CD8-positive, alpha-beta memory T cell (primary cell): ENCODE measurements around the gene OR2F2. TPM values are rescaled to one million over a fixed set of nuclear protein-coding genes. Genes with fewer than 3 reads are reported as not detected.

ENCODE experiments used
- CTCF ChIA-PET: fragments of 350-600 bp; sonication (Branson Sonifier 250); formaldehyde crosslinking; loops from one replicate; lab custom pipeline; 2021; ENCODE audit warnings: antibody characterized with exemption; lab: Charles Lee
- POLR2A ChIA-PET: fragments of 350-600 bp; sonication (Branson Sonifier 250); formaldehyde crosslinking; loops from one replicate; lab custom pipeline; 2021; ENCODE audit warnings: antibody characterized with exemption; lab: Charles Lee
- DNase-seq, 5 donors: peaks; one replicate each; pipeline versions ENCODE4 v3.0.0 to v3.0.0-alpha.2; 2020 to 2022; ENCODE audit warnings: mixed read lengths in 1 of 5
- H3K27ac ChIP-seq: one replicate; pipeline ENCODE4 v1.7.0; 2013; ENCODE audit warnings: low read depth, mild to moderate bottlenecking, low read length, moderate library complexity
- H3K27me3 ChIP-seq: 2 replicates; pipeline ENCODE4 v1.7.0; 2013; ENCODE audit warnings: low read length, mild to moderate bottlenecking; ENCODE audit not compliant: insufficient read depth, poor library complexity, severe bottlenecking
- H3K36me3 ChIP-seq: 2 replicates; pipeline ENCODE4 v1.7.0; 2013; ENCODE audit warnings: mild to moderate bottlenecking, low read length, moderate library complexity; ENCODE audit not compliant: insufficient read depth
- H3K4me1 ChIP-seq: 2 replicates; pipeline ENCODE4 v1.7.0; 2013; ENCODE audit warnings: mild to moderate bottlenecking, low read length, moderate library complexity; ENCODE audit not compliant: insufficient read depth
- H3K4me3 ChIP-seq: 2 replicates; pipeline ENCODE4 v1.7.0; 2013; ENCODE audit warnings: mild to moderate bottlenecking, low read length
- H3K9me3 ChIP-seq: 2 replicates; pipeline ENCODE4 v1.7.0; 2013; ENCODE audit warnings: mild to moderate bottlenecking, low read length
- H3K27ac Mint-ChIP-seq, 8 donors: one replicate each; pipeline ENCODE4 v1.8.0; 2020 to 2021; ENCODE audit warnings: mixed read lengths in 8 of 8, mild to moderate bottlenecking in 6 of 8, inconsistent platforms in 3 of 8, moderate library complexity in 3 of 8
- H3K27me3 Mint-ChIP-seq, 2 donors: one replicate each; pipeline ENCODE4 v1.8.0; 2020 to 2021; ENCODE audit warnings: mixed read lengths in 2 of 2, mild to moderate bottlenecking in 1 of 2, moderate library complexity in 1 of 2
- H3K36me3 Mint-ChIP-seq, 3 donors: one replicate each; pipeline ENCODE4 v1.8.0; 2020 to 2021; ENCODE audit warnings: mixed read lengths in 3 of 3, inconsistent platforms in 1 of 3, mild to moderate bottlenecking in 1 of 3
- H3K4me1 Mint-ChIP-seq, 3 donors: one replicate each; pipeline ENCODE4 v1.8.0; 2020 to 2021; ENCODE audit warnings: mixed read lengths in 3 of 3, inconsistent platforms in 1 of 3, mild to moderate bottlenecking in 1 of 3
- H3K4me3 Mint-ChIP-seq, 7 donors: one replicate each; pipeline ENCODE4 v1.8.0; 2020 to 2021; ENCODE audit warnings: mixed read lengths in 7 of 7, mild to moderate bottlenecking in 6 of 7, moderate library complexity in 4 of 7, inconsistent platforms in 2 of 7
- H3K9me3 Mint-ChIP-seq, 5 donors: one replicate each; pipeline ENCODE4 v1.8.0; 2020 to 2022; ENCODE audit warnings: mixed read lengths in 5 of 5, mild to moderate bottlenecking in 3 of 5, moderate library complexity in 2 of 5, inconsistent platforms in 1 of 5
- polyA plus RNA-seq: library from polyadenylated mRNA; unstranded; fragments of 300-500 nt; fragmentation: Illumina TruSeq; gene quantifications from one replicate; pipeline ENCODE4 v1.2.3, GENCODE V29; 2021
- total RNA-seq, 2 experiments: library from RNA; stranded (reverse); gene quantifications; one replicate each; pipeline ENCODE4 v1.2.3, GENCODE V29; 2021

The OR2F2 gene
- total and polyA plus RNA-seq, 3 experiments from 2014 or later = not detected

GRCh38 chr7:143906151-143906550 lies 28.9 kb upstream of the OR2F2 start:
- peaks cover 0 to 11% of the 10 kb centered on the region in 2 donors for H3K27me3 Mint-ChIP-seq
- Histone ChIP-seq H3K9me3 (no peaks in the 10 kb centered on the region), H3K4me3 (no peak overlapping the region), H3K27me3 (no peaks in the 10 kb centered on the region), H3K36me3 (no peaks in the 10 kb centered on the region), H3K27ac (no peak overlapping the region), H3K4me1 (peaks cover 12% of the 10 kb centered on the region)
- peaks cover 0 to 3% (median 0%) of the 10 kb centered on the region in 3 donors for H3K36me3 Mint-ChIP-seq
- peak overlapping the region in 1 of 7 donors; percentile 14 for H3K4me3 Mint-ChIP-seq
- POLR2A ChIA-PET = interaction anchor here (1.5 kb wide), 1 partner anchor 23 kb away, joined by 3 read pairs; no protein-coding TSS in a partner anchor
- H3K9me3 Mint-ChIP-seq = no peaks in the 10 kb centered on the region
- peaks cover 6 to 14% (median 10%) of the 10 kb centered on the region in 3 donors for H3K4me1 Mint-ChIP-seq
- H3K27ac Mint-ChIP-seq = no peak overlapping the region
- CTCF ChIA-PET = no interaction called here
- DNase-seq = no peak

GRCh38 chr7:143906895-143907294 lies 28.1 kb upstream of the OR2F2 start:
- ChIA-PET CTCF (no interaction called here), POLR2A (no interaction called here)
- Mint-ChIP-seq H3K36me3 (no peaks in the 10 kb centered on the region), H3K27ac (no peak overlapping the region), H3K27me3 (peaks cover 0 to 11% of the 10 kb centered on the region in 2 donors), H3K4me1 (peaks cover 2 to 8% (median 4%) of the 10 kb centered on the region in 3 donors), H3K4me3 (no peak overlapping the region), H3K9me3 (no peaks in the 10 kb centered on the region)
- Histone ChIP-seq H3K27ac (no peak overlapping the region), H3K9me3 (no peaks in the 10 kb centered on the region), H3K27me3 (no peaks in the 10 kb centered on the region), H3K4me3 (no peak overlapping the region), H3K4me1 (peaks cover 9% of the 10 kb centered on the region), H3K36me3 (no peaks in the 10 kb centered on the region)
- DNase-seq = no peak

- Mint-ChIP-seq H3K4me3 (no peak overlapping the region), H3K4me1 (no peaks in the 10 kb centered on the region), H3K9me3 (no peaks in the 10 kb centered on the region), H3K36me3 (no peaks in the 10 kb centered on the region), H3K27me3 (peaks cover 1 to 11% of the 10 kb centered on the region in 2 donors), H3K27ac (no peak overlapping the region)
- Histone ChIP-seq H3K27ac (no peak overlapping the region), H3K27me3 (no peaks in the 10 kb centered on the region), H3K4me1 (peaks cover 2% of the 10 kb centered on the region), H3K9me3 (no peaks in the 10 kb centered on the region), H3K36me3 (no peaks in the 10 kb centered on the region), H3K4me3 (no peak overlapping the region)
- CTCF ChIA-PET = no interaction called here
- no peak for DNase-seq
- POLR2A ChIA-PET = no interaction called here
Measured at GRCh38 chr7:143908120-143908519, 26.9 kb upstream of the OR2F2 start.

GRCh38 chr7:143909863-143910262 lies 25.2 kb upstream of the OR2F2 start:
- CTCF ChIA-PET = no interaction called here

GRCh38 chr7:143910473-143911248 lies 24.4 kb upstream of the OR2F2 start:
- Mint-ChIP-seq H3K27ac (peak overlapping the region in 1 of 8 donors; percentile 45), H3K27me3 (peaks cover 1 to 22% of the 10 kb centered on the region in 2 donors), H3K36me3 (no peaks in the 10 kb centered on the region), H3K4me3 (no peak overlapping the region), H3K4me1 (no peaks in the 10 kb centered on the region), H3K9me3 (no peaks in the 10 kb centered on the region)
- Histone ChIP-seq H3K27me3 (no peaks in the 10 kb centered on the region), H3K4me1 (no peaks in the 10 kb centered on the region), H3K36me3 (no peaks in the 10 kb centered on the region), H3K9me3 (no peaks in the 10 kb centered on the region), H3K27ac (no peak overlapping the region), H3K4me3 (no peak overlapping the region)
- no peak for DNase-seq
- CTCF ChIA-PET = interaction anchor here (1.3 kb wide), 1 partner anchor 8 kb away, joined by 3 read pairs; the partner anchor contains the start of gene TCAF1
- POLR2A ChIA-PET = interaction anchor here (1.0 kb wide), 1 partner anchor 9 kb away, joined by 4 read pairs; the partner anchor contains the start of gene TCAF1

More at GRCh38 chr7:143909863-143910262, 25.2 kb upstream of the OR2F2 start:
- Histone ChIP-seq H3K9me3 (no peaks in the 10 kb centered on the region), H3K36me3 (no peaks in the 10 kb centered on the region), H3K4me3 (no peak overlapping the region), H3K4me1 (no peaks in the 10 kb centered on the region), H3K27me3 (no peaks in the 10 kb centered on the region), H3K27ac (no peak overlapping the region)
- H3K4me1 Mint-ChIP-seq = no peaks in the 10 kb centered on the region
- POLR2A ChIA-PET = no interaction called here
- H3K27ac Mint-ChIP-seq = no peak overlapping the region
- peaks cover 1 to 15% of the 10 kb centered on the region in 2 donors for H3K27me3 Mint-ChIP-seq
- no peak overlapping the region for H3K4me3 Mint-ChIP-seq
- no peaks in the 10 kb centered on the region for H3K36me3 Mint-ChIP-seq
- no peak for DNase-seq
- H3K9me3 Mint-ChIP-seq = no peaks in the 10 kb centered on the region

GRCh38 chr7:143913945-143914615 lies 21.0 kb upstream of the OR2F2 start:
- Mint-ChIP-seq H3K36me3 (no peaks in the 10 kb centered on the region), H3K4me3 (no peak overlapping the region), H3K27ac (no peak overlapping the region), H3K9me3 (no peaks in the 10 kb centered on the region), H3K27me3 (peaks cover 16 to 39% of the 10 kb centered on the region in 2 donors), H3K4me1 (no peaks in the 10 kb centered on the region)
- H3K9me3 ChIP-seq = no peaks in the 10 kb centered on the region
- H3K4me3 ChIP-seq = no peak overlapping the region
- no peak overlapping the region for H3K27ac ChIP-seq
- no peak for DNase-seq
- CTCF ChIA-PET = no interaction called here
- no peaks in the 10 kb centered on the region for H3K4me1 ChIP-seq
- H3K27me3 ChIP-seq = no peaks in the 10 kb centered on the region
- no peaks in the 10 kb centered on the region for H3K36me3 ChIP-seq
- POLR2A ChIA-PET = no interaction called here

GRCh38 chr7:143914938-143915652 lies 19.9 kb upstream of the OR2F2 start:
- Mint-ChIP-seq H3K27ac (no peak overlapping the region), H3K9me3 (no peaks in the 10 kb centered on the region), H3K36me3 (no peaks in the 10 kb centered on the region), H3K4me1 (no peaks in the 10 kb centered on the region), H3K27me3 (peaks cover 22 to 48% of the 10 kb centered on the region in 2 donors), H3K4me3 (no peak overlapping the region)
- Histone ChIP-seq H3K4me1 (no peaks in the 10 kb centered on the region), H3K4me3 (no peak overlapping the region), H3K36me3 (no peaks in the 10 kb centered on the region), H3K27ac (no peak overlapping the region), H3K27me3 (no peaks in the 10 kb centered on the region), H3K9me3 (no peaks in the 10 kb centered on the region)
- CTCF ChIA-PET = no interaction called here
- POLR2A ChIA-PET = no interaction called here
- no peak for DNase-seq

GRCh38 chr7:143924851-143925250 lies 10.2 kb upstream of the OR2F2 start:
- Histone ChIP-seq H3K27me3 (peaks cover 8% of the 10 kb centered on the region), H3K36me3 (no peaks in the 10 kb centered on the region), H3K4me1 (no peaks in the 10 kb centered on the region), H3K27ac (no peak overlapping the region), H3K4me3 (no peak overlapping the region), H3K9me3 (no peaks in the 10 kb centered on the region)
- H3K36me3 Mint-ChIP-seq = no peaks in the 10 kb centered on the region
- no peak for DNase-seq
- peaks cover 17 to 42% of the 10 kb centered on the region in 2 donors for H3K27me3 Mint-ChIP-seq
- H3K4me3 Mint-ChIP-seq = no peak overlapping the region
- ChIA-PET POLR2A (no interaction called here), CTCF (no interaction called here)
- no peaks in the 10 kb centered on the region for H3K4me1 Mint-ChIP-seq
- H3K9me3 Mint-ChIP-seq = no peaks in the 10 kb centered on the region
- no peak overlapping the region for H3K27ac Mint-ChIP-seq
